HFF-Myc (cell line): Measurements from ENCODE around the gene MAP3K7CL.
"Not testable (repeated sequence)": the region's sequence is repeated elsewhere in the genome, so short reads cannot be mapped to it uniquely, and the experiment has no call there.

Experiments used
- DNase-seq: peaks from one replicate; pipeline ENCODE4 v3.0.0-alpha.2; 2011; ENCODE audit warnings: low read depth; ENCODE audit errors: extremely low read depth
- H3K4me3 ChIP-seq: replicated peaks from 2 replicates; pipeline ENCODE4 v1.5.1; 2011; ENCODE audit warnings: low read depth, mild to moderate bottlenecking, control low read depth, low read length
- TF ChIP-seq, protein P1 (sequence below): IDR thresholded peaks from 2 replicates; pipeline ENCODE4 v1.5.1; 2012; ENCODE audit warnings: mild to moderate bottlenecking, low read depth, low read length, control low read depth; ENCODE audit errors: missing control alignments

The MAP3K7CL gene

DNA sequence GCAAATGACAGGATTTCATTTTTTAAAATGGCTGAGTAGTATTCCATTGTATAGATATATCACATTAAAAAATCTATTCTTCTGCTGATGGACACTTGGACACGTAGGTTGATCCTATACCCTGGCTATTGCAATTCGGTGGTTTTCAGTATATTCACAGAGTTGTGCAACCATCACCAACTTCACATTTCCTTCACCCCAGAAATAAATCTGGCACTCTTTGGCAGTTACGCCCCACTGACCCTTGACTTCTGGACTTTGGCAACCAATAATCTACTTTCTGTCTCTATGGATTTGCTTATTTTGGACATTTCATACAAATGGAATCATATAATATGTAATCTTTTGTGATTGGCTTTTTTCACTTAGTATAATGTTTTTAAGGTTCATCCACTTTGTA lies 35.9 kb downstream of the MAP3K7CL start:
- TF ChIP-seq, protein P1, sequence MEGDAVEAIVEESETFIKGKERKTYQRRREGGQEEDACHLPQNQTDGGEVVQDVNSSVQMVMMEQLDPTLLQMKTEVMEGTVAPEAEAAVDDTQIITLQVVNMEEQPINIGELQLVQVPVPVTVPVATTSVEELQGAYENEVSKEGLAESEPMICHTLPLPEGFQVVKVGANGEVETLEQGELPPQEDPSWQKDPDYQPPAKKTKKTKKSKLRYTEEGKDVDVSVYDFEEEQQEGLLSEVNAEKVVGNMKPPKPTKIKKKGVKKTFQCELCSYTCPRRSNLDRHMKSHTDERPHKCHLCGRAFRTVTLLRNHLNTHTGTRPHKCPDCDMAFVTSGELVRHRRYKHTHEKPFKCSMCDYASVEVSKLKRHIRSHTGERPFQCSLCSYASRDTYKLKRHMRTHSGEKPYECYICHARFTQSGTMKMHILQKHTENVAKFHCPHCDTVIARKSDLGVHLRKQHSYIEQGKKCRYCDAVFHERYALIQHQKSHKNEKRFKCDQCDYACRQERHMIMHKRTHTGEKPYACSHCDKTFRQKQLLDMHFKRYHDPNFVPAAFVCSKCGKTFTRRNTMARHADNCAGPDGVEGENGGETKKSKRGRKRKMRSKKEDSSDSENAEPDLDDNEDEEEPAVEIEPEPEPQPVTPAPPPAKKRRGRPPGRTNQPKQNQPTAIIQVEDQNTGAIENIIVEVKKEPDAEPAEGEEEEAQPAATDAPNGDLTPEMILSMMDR, result no peak
- H3K4me3 ChIP-seq, result no peak overlapping the region
- DNase-seq, result no peak

DNA sequence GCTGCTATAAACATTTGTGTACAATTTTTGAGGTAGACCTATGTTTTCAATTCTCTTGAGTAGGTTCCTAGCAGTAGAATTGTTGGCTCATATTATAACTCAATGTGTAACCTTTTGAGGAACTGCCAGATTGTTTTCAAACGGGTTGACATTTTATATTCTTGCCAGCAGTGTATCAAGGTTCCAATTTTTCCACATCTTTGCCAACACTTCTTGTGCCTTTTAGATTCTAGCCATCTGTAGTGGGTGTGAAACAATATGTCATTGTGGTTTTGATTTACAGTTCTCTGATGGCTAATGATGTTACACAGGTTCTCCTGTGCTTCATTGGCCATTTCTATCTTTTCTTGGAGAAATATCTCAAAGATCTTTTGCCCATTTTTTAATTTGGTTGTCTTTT lies 36.4 kb downstream of the MAP3K7CL start:
- DNase-seq, result no peak
- H3K4me3 ChIP-seq, result no peak overlapping the region
- TF ChIP-seq, protein P1, result no peak

DNA sequence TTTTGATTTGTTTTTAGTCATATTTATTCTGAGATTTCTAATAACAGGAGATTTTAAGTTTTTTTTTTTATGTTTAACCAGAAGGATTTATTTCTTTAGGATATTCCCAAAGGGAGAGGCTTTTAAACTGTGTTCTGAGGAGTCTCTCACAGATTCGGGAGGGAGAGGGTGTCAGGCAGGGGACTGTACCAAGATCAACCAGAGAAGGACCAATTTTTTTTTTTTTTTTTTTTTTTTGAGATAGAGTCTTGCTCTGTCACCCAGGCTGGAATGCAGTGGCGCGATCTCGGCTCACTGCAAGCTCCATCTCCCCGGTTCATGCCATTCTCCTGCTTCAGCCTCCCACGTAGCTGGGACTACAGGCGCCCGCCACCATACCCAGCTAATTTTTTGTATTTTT lies 37.0 kb downstream of the MAP3K7CL start:
- H3K4me3 ChIP-seq, DNase-seq: not testable (repeated sequence)

DNA sequence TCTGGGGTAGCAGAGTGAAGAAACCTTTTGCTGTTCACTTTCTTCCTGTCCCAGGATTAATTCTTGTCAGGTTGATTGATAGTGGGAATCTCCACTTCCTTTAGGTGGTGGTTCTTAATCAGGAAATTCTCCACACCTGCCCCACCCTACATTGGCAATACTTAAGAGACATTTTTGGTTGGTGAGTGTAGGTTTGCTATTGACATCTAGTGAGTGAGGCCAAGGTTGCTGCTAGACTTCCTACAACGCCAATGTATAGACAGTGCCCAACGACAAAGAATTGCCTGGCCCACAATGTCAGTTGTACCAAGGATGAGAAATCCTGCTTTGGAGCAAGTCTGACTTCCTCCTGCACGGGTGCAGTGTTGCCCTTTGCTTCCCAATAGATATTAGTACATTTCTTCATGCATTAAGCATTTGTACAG lies 38.5 kb downstream of the MAP3K7CL start:
- TF ChIP-seq, protein P1, result no peak
- H3K4me3 ChIP-seq, result no peak overlapping the region
- no peak for DNase-seq

DNA sequence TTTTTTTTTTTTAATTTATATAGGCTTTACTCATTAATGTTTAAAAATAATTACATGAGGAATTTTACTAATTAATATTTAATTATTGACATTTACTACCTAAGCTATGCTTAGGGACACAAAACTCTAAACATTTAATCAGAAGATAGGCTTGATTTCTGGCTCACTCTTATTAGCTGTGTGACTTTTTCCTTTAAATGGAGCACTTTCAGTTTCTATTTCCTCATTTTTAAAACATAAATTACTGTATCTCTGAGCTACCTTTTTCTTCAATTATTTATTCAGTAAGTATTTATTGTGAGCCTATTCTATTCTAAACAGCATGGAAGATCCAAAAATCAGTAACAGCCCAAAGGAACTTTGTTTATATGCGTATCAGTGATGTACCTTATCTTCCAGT lies 40.5 kb downstream of the MAP3K7CL start:
- no peak overlapping the region for H3K4me3 ChIP-seq
- TF ChIP-seq, protein P1, result no peak
- DNase-seq, result no peak

DNA sequence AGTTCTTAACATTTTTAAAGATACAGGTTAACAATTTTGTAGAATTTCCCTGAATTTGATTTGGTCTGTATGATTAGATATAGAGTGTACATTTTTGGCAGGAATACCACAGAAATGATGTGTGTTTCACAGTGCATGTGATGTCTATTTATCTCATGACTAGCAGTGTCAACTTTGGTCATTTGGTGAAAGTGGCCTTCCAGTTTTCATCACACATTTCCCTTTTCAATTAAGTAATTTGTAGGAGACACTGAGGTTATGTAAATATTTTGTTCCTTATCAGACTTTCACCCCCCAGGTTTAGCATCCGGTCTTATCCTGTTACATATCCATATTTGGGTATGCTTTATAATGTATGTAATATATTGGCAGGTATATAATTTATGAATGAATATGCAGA lies 41.8 kb downstream of the MAP3K7CL start:
- no peak overlapping the region for H3K4me3 ChIP-seq
- TF ChIP-seq, protein P1, result no peak
- no peak for DNase-seq

DNA sequence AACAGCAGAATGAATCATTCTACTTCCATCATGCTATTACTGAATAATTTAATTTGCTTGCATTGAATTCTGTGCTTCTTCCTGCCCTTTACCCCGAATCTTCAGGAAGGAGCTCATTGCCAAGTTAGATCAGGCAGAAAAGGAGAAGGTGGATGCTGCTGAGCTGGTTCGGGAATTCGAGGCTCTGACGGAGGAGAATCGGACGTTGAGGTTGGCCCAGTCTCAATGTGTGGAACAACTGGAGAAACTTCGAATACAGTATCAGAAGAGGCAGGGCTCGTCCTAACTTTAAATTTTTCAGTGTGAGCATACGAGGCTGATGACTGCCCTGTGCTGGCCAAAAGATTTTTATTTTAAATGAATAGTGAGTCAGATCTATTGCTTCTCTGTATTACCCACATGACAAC lies 44.2 kb downstream of the MAP3K7CL start:
- DNase-seq, result no peak
- TF ChIP-seq, protein P1, result no peak
- H3K4me3 ChIP-seq, result no peak overlapping the region
